Measurements from ENCODE around the gene CCDC91. TPM values are rescaled to one million over a fixed set of nuclear protein-coding genes. Genes with fewer than 3 reads are reported as not detected.

CCDC91 gene
- total RNA-seq, 3 donors from 2014 or later = 25.0 to 42.5 (median 27.8) TPM

- Histone ChIP-seq H3K4me3 (no peak overlapping the region), H3K4me1 (ENCODE audit: low read depth) (no peaks in the 10 kb centered on the region), H3K9me3 (no peaks in the 10 kb centered on the region), H3K36me3 (ENCODE audit: low read depth) (no peaks in the 10 kb centered on the region)
- no peak for DNase-seq
- TF ChIP-seq, protein P1, sequence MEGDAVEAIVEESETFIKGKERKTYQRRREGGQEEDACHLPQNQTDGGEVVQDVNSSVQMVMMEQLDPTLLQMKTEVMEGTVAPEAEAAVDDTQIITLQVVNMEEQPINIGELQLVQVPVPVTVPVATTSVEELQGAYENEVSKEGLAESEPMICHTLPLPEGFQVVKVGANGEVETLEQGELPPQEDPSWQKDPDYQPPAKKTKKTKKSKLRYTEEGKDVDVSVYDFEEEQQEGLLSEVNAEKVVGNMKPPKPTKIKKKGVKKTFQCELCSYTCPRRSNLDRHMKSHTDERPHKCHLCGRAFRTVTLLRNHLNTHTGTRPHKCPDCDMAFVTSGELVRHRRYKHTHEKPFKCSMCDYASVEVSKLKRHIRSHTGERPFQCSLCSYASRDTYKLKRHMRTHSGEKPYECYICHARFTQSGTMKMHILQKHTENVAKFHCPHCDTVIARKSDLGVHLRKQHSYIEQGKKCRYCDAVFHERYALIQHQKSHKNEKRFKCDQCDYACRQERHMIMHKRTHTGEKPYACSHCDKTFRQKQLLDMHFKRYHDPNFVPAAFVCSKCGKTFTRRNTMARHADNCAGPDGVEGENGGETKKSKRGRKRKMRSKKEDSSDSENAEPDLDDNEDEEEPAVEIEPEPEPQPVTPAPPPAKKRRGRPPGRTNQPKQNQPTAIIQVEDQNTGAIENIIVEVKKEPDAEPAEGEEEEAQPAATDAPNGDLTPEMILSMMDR (IDR thresholded peaks at IDR 0.05) = no peak
- no peak for ATAC-seq
- intact Hi-C loops (cut with DNase I, micrococcal nuclease) = no loop called here
Observed at GRCh38 chr12:28421374-28421773, 231.1 kb downstream of the CCDC91 start.

DNA sequence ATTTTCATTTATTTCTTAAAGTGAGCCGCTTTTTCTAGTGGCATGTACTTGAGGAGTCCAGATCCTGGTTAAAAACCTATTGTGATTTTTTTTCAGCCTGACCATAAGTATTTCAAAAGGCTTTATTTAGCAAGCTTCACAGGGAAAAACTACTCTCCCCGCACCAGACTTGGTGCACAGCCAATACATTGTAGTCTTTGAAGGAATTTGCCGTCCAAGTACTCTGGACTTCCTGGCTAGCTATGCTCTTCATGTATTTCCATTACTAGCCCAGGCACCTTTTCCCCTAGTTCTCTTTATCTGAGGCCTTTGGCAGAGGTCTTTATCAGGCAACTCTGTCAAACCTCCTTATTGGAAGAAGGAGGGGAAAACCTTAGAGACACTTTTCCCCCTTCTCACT lies 234.7 kb downstream of the CCDC91 start:
- intact Hi-C loops (cut with DNase I, micrococcal nuclease) = no loop called here
- ATAC-seq (no peak), DNase-seq (no peak)

GRCh38 chr12:28425526-28425925 lies 235.3 kb downstream of the CCDC91 start:
- no peaks in the 10 kb centered on the region for H3K4me1 ChIP-seq (ENCODE audit: low read depth)
- H3K36me3 ChIP-seq (ENCODE audit: low read depth) = no peaks in the 10 kb centered on the region
- no peak overlapping the region for H3K4me3 ChIP-seq
- intact Hi-C loops (cut with DNase I, micrococcal nuclease) = no loop called here
- DNase-seq = no peak
- no peaks in the 10 kb centered on the region for H3K9me3 ChIP-seq
- TF ChIP-seq, protein P1 (IDR thresholded peaks at IDR 0.05) = no peak
- no peak for ATAC-seq

More for the DNA sequence above, 234.7 kb downstream of the CCDC91 start:
- Histone ChIP-seq H3K9me3 (no peaks in the 10 kb centered on the region), H3K4me1 (ENCODE audit: low read depth) (no peaks in the 10 kb centered on the region), H3K4me3 (no peak overlapping the region), H3K36me3 (ENCODE audit: low read depth) (no peaks in the 10 kb centered on the region)
- TF ChIP-seq, protein P1 (IDR thresholded peaks at IDR 0.05) = no peak

- no peaks in the 10 kb centered on the region for H3K4me1 ChIP-seq (ENCODE audit: low read depth)
- H3K36me3 ChIP-seq (ENCODE audit: low read depth) = no peaks in the 10 kb centered on the region
- H3K9me3 ChIP-seq = no peaks in the 10 kb centered on the region
- no peak for ATAC-seq
- intact Hi-C loops (cut with DNase I, micrococcal nuclease) = no loop called here
- H3K4me3 ChIP-seq = no peak overlapping the region
- DNase-seq = no peak
- TF ChIP-seq, protein P1 (IDR thresholded peaks at IDR 0.05) = no peak
Observed at GRCh38 chr12:28427046-28427445, 236.8 kb downstream of the CCDC91 start.

- DNase-seq (no peak), ATAC-seq (no peak)
- intact Hi-C loops (cut with DNase I, micrococcal nuclease) = no loop called here
- TF ChIP-seq, protein P1 (IDR thresholded peaks at IDR 0.05) = no peak
- Histone ChIP-seq H3K4me1 (ENCODE audit: low read depth) (no peaks in the 10 kb centered on the region), H3K36me3 (ENCODE audit: low read depth) (no peaks in the 10 kb centered on the region), H3K4me3 (no peak overlapping the region), H3K9me3 (no peaks in the 10 kb centered on the region)
Observed at GRCh38 chr12:28440081-28440608, 249.9 kb downstream of the CCDC91 start.

GRCh38 chr12:28442101-28442500 lies 251.8 kb downstream of the CCDC91 start:
- no peaks in the 10 kb centered on the region for H3K4me1 ChIP-seq (ENCODE audit: low read depth)
- DNase-seq = no peak
- TF ChIP-seq, protein P1 (IDR thresholded peaks at IDR 0.05) = no peak
- ATAC-seq = no peak
- intact Hi-C loops (cut with DNase I, micrococcal nuclease) = no loop called here
- H3K4me3 ChIP-seq = no peak overlapping the region
- no peaks in the 10 kb centered on the region for H3K36me3 ChIP-seq (ENCODE audit: low read depth)
- H3K9me3 ChIP-seq = no peaks in the 10 kb centered on the region

Measured in mucosa of descending colon (tissue), 3 donors.